Suprapubic skin (tissue), 4 donors: Measurements from ENCODE around the gene CRHBP. TPM values are rescaled to one million over a fixed set of nuclear protein-coding genes. Genes with fewer than 3 reads are reported as not detected.
"Not testable (repeated sequence)": the region's sequence is repeated elsewhere in the genome, so short reads cannot be mapped to it uniquely, and the experiment has no call there.

Experiments
- DNase-seq, 2 donors: peaks; one replicate each; pipeline ENCODE4 v3.0.0-alpha.2; 2019; ENCODE audit warnings: low spot score in 2 of 2
- H3K27ac ChIP-seq: fragments of 200-600 bp; sonication (generic); one replicate; pipeline ENCODE4 v1.5.1; 2019
- H3K27me3 ChIP-seq: fragments of 200-600 bp; sonication (generic); one replicate; pipeline ENCODE4 v1.5.1; 2019
- H3K36me3 ChIP-seq: fragments of 200-600 bp; sonication (generic); one replicate; pipeline ENCODE4 v1.5.1; 2019
- H3K4me1 ChIP-seq: fragments of 200-600 bp; sonication (generic); one replicate; pipeline ENCODE4 v1.5.1; 2019
- H3K4me3 ChIP-seq: fragments of 200-600 bp; sonication (generic); one replicate; pipeline ENCODE4 v1.5.1; 2019; ENCODE audit warnings: mild to moderate bottlenecking
- H3K9me3 ChIP-seq: fragments of 200-600 bp; sonication (generic); one replicate; pipeline ENCODE4 v1.5.1; 2019
- CTCF ChIP-seq, 2 donors: fragments of 200-600 bp in 1 of 2; fragments of 450-650 bp in 1 of 2; sonication (generic) in 1 of 2; IDR thresholded peaks; one replicate each; pipeline ENCODE4 v1.5.1; 2016 to 2019; ENCODE audit warnings: antibody characterized with exemption in 2 of 2, mild to moderate bottlenecking in 1 of 2, moderate library complexity in 1 of 2
- EP300 ChIP-seq: sonication (generic); formaldehyde crosslinking; IDR thresholded peaks from one replicate; pipeline ENCODE4 v1.6.1; 2017; ENCODE audit warnings: antibody characterized with exemption
- POLR2A ChIP-seq, 2 donors: fragments of 450-650 bp; IDR thresholded peaks; one replicate each; pipeline ENCODE4 v1.6.1; 2017; ENCODE audit warnings: antibody characterized with exemption in 2 of 2, mild to moderate bottlenecking in 2 of 2, moderate library complexity in 2 of 2
- POLR2AphosphoS5 ChIP-seq, 3 donors: sonication (generic); formaldehyde crosslinking; IDR thresholded peaks; one replicate each; pipeline ENCODE4 v1.6.1; 2017; ENCODE audit warnings: antibody characterized with exemption in 3 of 3
- WGBS: methylation state at CpG from one replicate; pipeline ENCODE4 v1.1.5; 2018; 5-methylcytosine and 5-hydroxymethylcytosine counted together
- total RNA-seq, 4 donors: library from RNA; depleted of rRNA; stranded (reverse); fragments of >200 nt; gene quantifications; one replicate each; pipeline ENCODE4 v1.1.0, GENCODE V29; 2016

Gene CRHBP
- total RNA-seq, 4 donors from 2014 or later = 0.73 to 1.0 TPM; not detected in 2

GRCh38 chr5:76941442-76941841 is 11.4 kb upstream of the CRHBP start:
- no peak overlapping the region for H3K27ac ChIP-seq
- H3K4me1 ChIP-seq = no peaks in the 10 kb centered on the region
- no peaks in the 10 kb centered on the region for H3K27me3 ChIP-seq
- TF ChIP-seq EP300 (no peak), POLR2AphosphoS5 (IDR thresholded peaks at IDR 0.05) (no peak)
- 98% methylated on average over 3 of the region's 3 CpGs for WGBS
- DNase-seq = no peak
- H3K36me3 ChIP-seq = no peaks in the 10 kb centered on the region
- H3K9me3 ChIP-seq = no peaks in the 10 kb centered on the region
- H3K4me3 ChIP-seq = no peak overlapping the region

- Histone ChIP-seq H3K4me1 (no peaks in the 10 kb centered on the region), H3K27ac (no peak overlapping the region), H3K9me3 (no peaks in the 10 kb centered on the region), H3K4me3 (no peak overlapping the region), H3K27me3 (no peaks in the 10 kb centered on the region), H3K36me3 (no peaks in the 10 kb centered on the region)
- WGBS = 84% methylated on average over 1 of the region's 1 CpG
- DNase-seq = no peak
- TF ChIP-seq POLR2AphosphoS5 (IDR thresholded peaks at IDR 0.05) (no peak), CTCF (IDR thresholded peaks at IDR 0.05) (no peak), EP300 (no peak), POLR2A (IDR thresholded peaks at IDR 0.05) (no peak)
These were observed 10.3 kb upstream of the CRHBP start for GRCh38 chr5:76942581-76942980.

GRCh38 chr5:76943006-76943405 is 9.8 kb upstream of the CRHBP start:
- TF ChIP-seq POLR2A (IDR thresholded peaks at IDR 0.05) (no peak), POLR2AphosphoS5 (IDR thresholded peaks at IDR 0.05) (no peak), CTCF (IDR thresholded peaks at IDR 0.05) (no peak), EP300 (no peak)
- Histone ChIP-seq H3K4me3 (no peak overlapping the region), H3K27me3 (no peaks in the 10 kb centered on the region), H3K36me3 (no peaks in the 10 kb centered on the region), H3K4me1 (no peaks in the 10 kb centered on the region), H3K9me3 (no peaks in the 10 kb centered on the region), H3K27ac (no peak overlapping the region)
- 71% methylated on average over 3 of the region's 3 CpGs for WGBS
- no peak for DNase-seq

- WGBS = 70% methylated on average over 5 of the region's 5 CpGs
- Histone ChIP-seq H3K27ac (no peak overlapping the region), H3K27me3 (no peaks in the 10 kb centered on the region), H3K4me3 (no peak overlapping the region), H3K36me3 (no peaks in the 10 kb centered on the region), H3K4me1 (no peaks in the 10 kb centered on the region), H3K9me3 (no peaks in the 10 kb centered on the region)
- DNase-seq = no peak
- TF ChIP-seq POLR2A (IDR thresholded peaks at IDR 0.05) (no peak), CTCF (IDR thresholded peaks at IDR 0.05) (no peak), EP300 (no peak), POLR2AphosphoS5 (IDR thresholded peaks at IDR 0.05) (no peak)
These were observed 8.2 kb upstream of the CRHBP start for GRCh38 chr5:76944638-76945037.

- not testable (repeated sequence) for H3K4me3 ChIP-seq, H3K27me3 ChIP-seq, H3K27ac ChIP-seq, H3K4me1 ChIP-seq, H3K9me3 ChIP-seq, DNase-seq, H3K36me3 ChIP-seq
- WGBS = 66% methylated on average over 9 of the region's 9 CpGs
These were observed 7.6 kb upstream of the CRHBP start for GRCh38 chr5:76945238-76945637.

- TF ChIP-seq CTCF (IDR thresholded peaks at IDR 0.05) (no peak), POLR2A (IDR thresholded peaks at IDR 0.05) (no peak), EP300 (no peak), POLR2AphosphoS5 (IDR thresholded peaks at IDR 0.05) (no peak)
- H3K27me3 ChIP-seq = no peaks in the 10 kb centered on the region
- 89% methylated on average over 2 of the region's 2 CpGs for WGBS
- no peak overlapping the region for H3K27ac ChIP-seq
- no peaks in the 10 kb centered on the region for H3K36me3 ChIP-seq
- no peak for DNase-seq
- H3K4me3 ChIP-seq = no peak overlapping the region
- no peaks in the 10 kb centered on the region for H3K4me1 ChIP-seq
- H3K9me3 ChIP-seq = no peaks in the 10 kb centered on the region
These were observed 6.8 kb upstream of the CRHBP start for GRCh38 chr5:76946090-76946489.
